Gastrocnemius medialis (tissue), 4 donors: ENCODE results near the gene CUX1.

Experiments used
- CTCF ChIP-seq, 5 experiments: fragments of 450-650 bp in 3 of 5; fragments of 200-600 bp in 2 of 5; sonication (generic) in 2 of 5; IDR thresholded peaks in 4 of 5; conservative IDR thresholded peaks in 1 of 5; 1 replicate in 4 of 5; 2 replicates in 1 of 5; pipeline ENCODE4 v1.5.1; 2016 to 2019; ENCODE audit warnings: antibody characterized with exemption in 5 of 5, mild to moderate bottlenecking in 3 of 5, moderate library complexity in 3 of 5
- POLR2A ChIP-seq, 2 donors: fragments of 450-650 bp; IDR thresholded peaks; one replicate each; pipeline ENCODE4 v1.6.1; 2017; ENCODE audit warnings: antibody characterized with exemption in 2 of 2, mild to moderate bottlenecking in 2 of 2, moderate library complexity in 2 of 2

- TF ChIP-seq POLR2A (IDR thresholded peaks at IDR 0.05) (no peak), CTCF (IDR thresholded peaks at IDR 0.05 in 4 of 5, conservative IDR thresholded peaks at IDR 0.05 in 1 of 5) (no peak)
These were observed 118.8 kb downstream of the CUX1 start for GRCh38 chr7:101936223-101936610.
